Lung microvascular endothelial cell (primary cell): ENCODE measurements around the gene HLA-DRB5. TPM values are rescaled to one million over a fixed set of nuclear protein-coding genes. Genes with fewer than 3 reads are reported as not detected.
"Not testable (repeated sequence)": the region's sequence is repeated elsewhere in the genome, so short reads cannot be mapped to it uniquely, and the experiment has no call there.

Source experiments
- DNase-seq, 2 donors: peaks; one replicate each; pipeline versions ENCODE4 v3.0.0 to v3.0.0-alpha.2; 2010; ENCODE audit warnings: low read depth in 2 of 2
- total RNA-seq: library from RNA; depleted of rRNA; stranded (reverse); fragments of >200 nt; gene quantifications from 2 replicates; pipeline ENCODE4 v1.2.1, GENCODE V29; 2014

Gene HLA-DRB5
- total RNA-seq, 1 donor from 2014 or later = 0.40 TPM

- DNase-seq = no peak
These were observed 12.2 kb downstream of the HLA-DRB5 start for GRCh38 chr6:32517654-32518445.

GRCh38 chr6:32501016-32501415, 29.1 kb downstream of the HLA-DRB5 start:
- no peak for DNase-seq

GRCh38 chr6:32492351-32492750, 37.7 kb downstream of the HLA-DRB5 start:
- DNase-seq = no peak

- no peak for DNase-seq
These were observed 38.4 kb downstream of the HLA-DRB5 start for GRCh38 chr6:32491700-32492099.

- DNase-seq = no peak
These were observed 42.0 kb downstream of the HLA-DRB5 start for GRCh38 chr6:32488083-32488482.

- DNase-seq = no peak
These were observed 45.5 kb downstream of the HLA-DRB5 start for GRCh38 chr6:32484614-32484998.

GRCh38 chr6:32483968-32484613, 46.0 kb downstream of the HLA-DRB5 start:
- DNase-seq = no peak

- DNase-seq = no peak
These were observed 54.5 kb downstream of the HLA-DRB5 start for GRCh38 chr6:32475392-32476206.

GRCh38 chr6:32473376-32474348, 56.4 kb downstream of the HLA-DRB5 start:
- not testable (repeated sequence) for DNase-seq

GRCh38 chr6:32472781-32473375, 57.2 kb downstream of the HLA-DRB5 start:
- DNase-seq = no peak

GRCh38 chr6:32467743-32468503, 62.2 kb downstream of the HLA-DRB5 start:
- DNase-seq = not testable (repeated sequence)

Other genes starting within 250 kb of the HLA-DRB5 start
- gene TSBP1, start 158.4 kb downstream of the HLA-DRB5 start, total RNA-seq = not detected in 2 replicates
- not detected in 2 replicates for gene BTNL2, start 123.1 kb downstream of the HLA-DRB5 start, total RNA-seq
- gene HLA-DRA, start 90.4 kb downstream of the HLA-DRB5 start, total RNA-seq = not detected in 2 replicates
- 0.40 and 1.5 TPM in 2 replicates for gene HLA-DRB1, start 59.6 kb upstream of the HLA-DRB5 start, total RNA-seq
- gene HLA-DQA1, start 107.1 kb upstream of the HLA-DRB5 start, total RNA-seq = not detected in 2 replicates
- 0.20 TPM in 1 of 2 replicates, not detected in the other for gene HLA-DQB1, start 136.4 kb upstream of the HLA-DRB5 start, total RNA-seq
- gene HLA-DQA2, start 211.1 kb upstream of the HLA-DRB5 start, total RNA-seq = not detected in 2 replicates
- gene HLA-DQB2, start 233.2 kb upstream of the HLA-DRB5 start, total RNA-seq = not detected in 2 replicates